Fibroblast of skin of scalp (primary cell): Measurements from ENCODE around the gene UBE3D.
"Not testable (repeated sequence)": the region's sequence is repeated elsewhere in the genome, so short reads cannot be mapped to it uniquely, and the experiment has no call there.

Source experiments
- DNase-seq: peaks from one replicate; pipeline ENCODE4 v3.0.0-alpha.2; 2013

The UBE3D gene

DNA sequence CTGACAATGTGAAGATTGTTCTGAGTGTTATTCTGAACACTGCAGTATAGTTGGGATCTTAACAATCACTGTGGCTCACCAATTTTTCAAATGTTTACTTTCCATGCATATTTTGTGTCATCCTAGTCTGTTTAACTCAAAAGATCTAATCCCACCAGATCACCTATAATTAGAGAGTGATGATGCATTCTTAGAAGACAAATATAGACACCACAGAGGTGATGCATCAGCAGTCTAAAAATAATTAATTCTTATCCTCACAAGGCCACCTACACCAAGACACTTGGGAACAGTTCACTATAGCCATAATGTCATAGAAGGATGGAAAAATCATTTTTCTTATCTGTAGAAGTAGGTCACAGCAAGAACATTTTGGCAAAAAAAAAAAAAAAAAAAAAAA lies 154.8 kb downstream of the UBE3D start:
- DNase-seq, result no peak

DNA sequence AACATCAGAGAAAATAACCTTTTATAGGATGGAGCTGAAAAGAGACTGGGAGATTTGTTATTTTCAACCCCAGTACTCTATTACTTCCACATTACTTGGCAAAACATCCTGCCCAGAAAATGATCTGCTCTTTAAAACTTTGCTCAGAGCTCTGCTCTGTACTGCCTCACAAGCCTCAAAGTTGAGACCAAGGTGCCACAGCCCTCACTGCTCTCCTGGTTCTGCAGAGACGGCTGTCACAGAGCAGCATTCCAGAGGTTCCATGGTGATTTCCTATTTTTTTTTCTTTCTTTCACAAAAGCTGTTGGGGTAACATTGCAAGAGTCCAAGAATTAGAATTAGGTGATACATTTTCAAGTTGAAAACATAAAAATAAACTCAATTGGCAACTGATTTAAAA lies 155.2 kb downstream of the UBE3D start:
- no peak for DNase-seq

DNA sequence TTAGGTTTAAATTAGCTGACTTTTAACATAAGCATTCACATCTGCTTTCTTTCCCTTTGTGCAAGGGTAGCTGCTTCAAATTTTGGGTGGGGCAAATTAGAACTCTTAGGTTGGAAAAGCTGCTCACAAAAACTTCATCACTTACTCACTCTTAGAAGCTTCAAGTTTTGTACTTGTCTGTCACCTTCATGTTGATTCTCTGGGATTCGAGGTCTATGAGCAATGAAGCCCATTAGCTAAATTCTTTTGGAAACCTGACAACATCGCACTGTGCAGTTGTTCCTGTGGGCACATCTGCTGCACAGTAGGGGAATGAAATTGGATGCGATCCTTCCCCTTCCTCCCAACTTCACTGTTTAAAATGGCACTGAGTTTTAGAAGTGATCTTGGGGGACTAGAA lies 156.1 kb downstream of the UBE3D start:
- DNase-seq, result peak; percentile 27

DNA sequence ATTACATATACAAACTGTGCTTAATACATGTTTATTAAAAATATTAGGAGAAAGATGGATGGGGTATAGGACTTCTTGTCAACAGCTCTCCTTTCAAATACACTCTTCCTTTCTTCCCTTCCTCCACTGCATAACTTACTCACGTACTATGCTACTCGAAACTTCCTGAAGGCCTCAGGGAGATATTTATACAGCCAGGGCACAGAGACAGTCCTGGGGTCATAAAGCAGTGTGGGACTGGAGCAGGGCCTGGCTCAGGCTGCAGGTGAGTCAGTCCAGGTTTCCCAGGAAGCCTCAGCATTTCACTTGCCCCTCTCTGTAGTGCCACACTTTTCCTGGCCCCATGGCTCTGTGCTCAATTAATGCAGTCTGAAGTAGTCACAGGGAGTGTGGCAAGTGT lies 157.0 kb downstream of the UBE3D start:
- DNase-seq, result no peak

DNA sequence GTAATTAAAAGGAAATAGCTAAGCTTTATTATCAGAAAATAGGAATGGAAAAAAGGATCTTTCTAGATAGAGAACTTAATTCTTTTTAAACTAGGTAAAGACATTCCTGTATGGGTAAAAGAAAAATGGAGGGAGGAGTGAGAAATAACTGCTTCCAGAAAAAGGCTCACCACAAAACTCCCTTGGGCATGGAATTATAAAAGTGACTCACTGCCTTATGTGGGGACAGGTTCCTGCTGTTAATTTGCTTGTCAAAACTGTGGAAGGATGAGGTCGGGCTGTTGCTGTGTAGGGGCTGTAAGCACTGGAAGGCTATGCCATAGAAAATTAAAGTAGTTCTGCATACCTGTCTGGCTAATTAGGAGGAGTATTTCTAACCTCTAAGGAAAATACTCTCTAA lies 158.7 kb downstream of the UBE3D start:
- peak; percentile 83 for DNase-seq

DNA sequence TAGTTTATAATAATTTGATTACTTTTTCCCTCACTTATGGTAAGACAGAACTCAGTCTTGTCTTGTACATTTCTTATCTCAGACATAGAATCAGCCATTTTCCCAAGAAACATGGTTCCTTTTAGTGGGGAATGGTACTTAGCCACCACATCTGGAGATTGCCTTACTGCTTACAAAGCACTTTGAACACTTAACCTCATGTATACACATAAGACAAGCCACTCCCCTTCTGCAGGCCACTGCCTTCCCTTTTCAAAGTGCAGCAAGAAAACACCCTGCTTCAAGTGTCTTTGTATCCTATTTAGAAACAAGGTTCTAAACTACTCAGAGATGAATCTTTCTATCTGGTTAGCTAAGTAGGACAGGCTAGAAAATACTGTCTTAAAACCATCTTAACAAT lies 159.2 kb downstream of the UBE3D start:
- no peak for DNase-seq

DNA sequence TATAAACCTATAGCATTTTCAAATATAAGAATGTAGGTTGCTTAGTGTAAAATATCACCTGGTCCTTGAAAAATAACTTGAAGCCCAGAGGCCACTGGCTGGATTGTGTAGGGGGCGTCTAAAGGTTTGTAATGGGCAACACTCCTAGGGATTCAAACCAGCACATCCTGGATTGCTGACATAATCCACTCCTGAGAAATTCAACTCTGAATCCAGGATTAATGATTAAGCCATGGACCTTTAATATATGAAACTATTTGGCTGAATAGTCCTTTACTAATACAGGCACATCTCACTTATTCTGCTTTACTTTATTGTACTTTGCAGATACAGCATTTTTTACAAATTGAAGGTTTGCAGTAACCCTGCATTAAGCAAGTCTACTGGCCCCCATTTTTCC lies 160.8 kb downstream of the UBE3D start:
- DNase-seq, result no peak

DNA sequence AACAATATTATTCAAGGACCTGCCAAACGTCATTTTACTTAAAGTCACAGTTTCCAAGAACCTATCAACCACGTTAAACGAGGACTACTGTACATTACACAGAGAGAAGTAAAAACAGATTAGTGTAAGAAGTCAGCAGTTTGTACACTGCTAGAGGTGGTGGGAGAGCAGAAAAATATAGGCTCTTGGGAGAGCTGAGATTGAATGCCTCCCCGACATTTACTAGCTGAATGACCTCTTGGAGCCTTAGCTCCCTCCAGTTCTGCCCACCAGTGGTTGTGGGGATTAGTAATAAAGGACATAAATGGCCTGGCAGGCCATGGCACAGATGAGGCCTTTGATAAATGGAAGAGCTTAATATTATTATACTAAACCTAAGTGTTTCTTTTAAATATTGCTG lies 161.4 kb downstream of the UBE3D start:
- DNase-seq, result no peak

DNA sequence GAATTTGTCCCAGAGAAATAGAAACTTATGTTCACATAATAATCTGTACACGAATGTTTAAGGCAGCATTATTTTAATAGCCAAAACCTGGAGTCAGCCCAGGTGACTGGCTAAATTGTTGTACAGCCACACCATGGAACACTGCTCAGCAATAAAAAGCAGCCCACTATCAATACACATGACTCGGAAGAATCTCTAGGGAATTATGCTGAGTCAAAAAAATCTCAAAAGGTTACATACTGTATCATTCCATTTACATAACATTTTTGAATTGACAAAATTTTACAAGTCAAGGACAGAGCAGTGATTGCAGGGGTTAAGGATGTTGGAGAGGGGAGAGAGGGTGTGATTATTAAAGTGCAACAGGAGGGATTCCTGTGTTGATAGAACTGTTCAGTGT lies 163.4 kb downstream of the UBE3D start:
- no peak for DNase-seq

DNA sequence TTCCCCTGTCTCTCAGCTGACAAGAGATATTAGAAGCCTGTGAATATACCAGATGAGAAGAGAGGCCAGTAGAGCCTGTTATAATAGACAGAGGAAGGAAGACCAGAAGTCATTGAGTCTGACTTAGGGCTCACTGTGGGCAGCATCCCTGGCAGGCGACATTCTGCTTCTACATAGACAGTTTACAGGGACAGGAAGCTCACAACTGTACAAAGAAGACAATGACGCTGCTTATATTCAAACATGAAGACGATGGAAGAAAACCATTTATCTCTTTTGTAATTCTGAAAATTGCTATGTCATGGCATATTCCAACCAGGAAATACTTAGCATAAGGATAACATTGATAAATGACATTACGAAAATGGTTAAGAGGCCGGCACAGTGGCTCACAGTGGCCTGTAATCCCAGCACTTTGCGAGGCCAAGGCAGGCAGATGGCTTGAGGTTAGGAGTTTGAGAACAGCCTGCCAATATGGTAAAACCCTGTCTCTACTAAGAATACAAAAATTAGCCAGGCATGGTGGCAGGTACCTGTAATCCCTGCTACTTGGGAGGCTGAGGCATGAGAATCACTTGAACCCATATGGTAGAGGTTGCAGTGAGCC lies 170.9 kb downstream of the UBE3D start:
- no peak for DNase-seq

DNA sequence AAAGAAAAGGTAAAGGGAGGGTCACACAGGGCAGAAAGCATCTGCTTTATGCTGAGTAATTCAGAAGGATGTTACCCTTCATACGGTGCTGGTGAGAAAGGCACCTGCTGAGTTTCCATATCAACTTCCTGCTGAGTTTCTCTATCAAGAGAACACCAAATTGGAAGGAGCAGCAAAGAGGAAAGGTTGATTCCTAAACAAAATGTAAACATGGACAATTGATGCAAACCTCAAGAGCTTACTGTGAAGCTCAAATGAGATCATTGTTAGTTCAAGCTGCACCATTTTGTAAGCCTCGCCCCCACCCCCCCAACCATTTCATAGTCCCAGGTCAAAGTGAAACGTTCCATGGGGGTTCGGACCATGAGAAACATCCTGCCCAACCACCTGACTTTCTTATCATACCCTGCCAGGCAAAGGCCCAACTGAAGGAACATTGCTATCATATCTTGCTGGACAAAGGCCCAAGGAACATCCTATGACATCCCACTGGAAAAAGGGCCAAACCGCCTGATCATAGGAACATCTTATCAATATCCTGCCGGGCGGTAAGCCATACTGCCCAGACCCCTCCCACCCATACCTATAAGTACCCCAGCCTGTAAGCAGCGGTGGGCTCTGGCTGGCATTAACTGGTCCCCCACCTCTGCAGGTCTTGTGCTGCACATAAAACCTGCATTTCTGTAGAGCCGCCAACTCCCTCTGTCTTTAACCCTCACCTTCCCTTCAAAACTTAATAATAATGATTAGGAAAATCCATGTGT lies 171.6 kb downstream of the UBE3D start:
- no peak for DNase-seq

DNA sequence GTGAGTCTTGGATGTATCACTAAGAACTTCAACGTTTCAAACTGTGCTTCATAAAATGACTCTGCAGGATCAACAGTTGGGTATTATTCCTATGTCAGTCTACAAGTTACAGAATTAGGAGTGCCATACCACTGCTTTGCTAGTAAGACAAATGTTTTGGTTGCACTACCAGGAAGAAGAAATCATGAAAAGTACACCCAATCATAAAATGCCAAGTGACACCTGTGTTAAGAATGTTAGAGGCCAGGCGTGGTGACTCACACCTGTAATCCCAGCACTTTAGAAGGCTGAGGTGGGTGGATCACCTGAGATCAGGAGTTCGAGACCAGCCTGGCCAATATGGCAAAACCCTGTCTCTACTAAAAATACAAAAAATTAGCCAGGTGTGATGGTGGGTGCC lies 174.1 kb downstream of the UBE3D start:
- not testable (repeated sequence) for DNase-seq

DNA sequence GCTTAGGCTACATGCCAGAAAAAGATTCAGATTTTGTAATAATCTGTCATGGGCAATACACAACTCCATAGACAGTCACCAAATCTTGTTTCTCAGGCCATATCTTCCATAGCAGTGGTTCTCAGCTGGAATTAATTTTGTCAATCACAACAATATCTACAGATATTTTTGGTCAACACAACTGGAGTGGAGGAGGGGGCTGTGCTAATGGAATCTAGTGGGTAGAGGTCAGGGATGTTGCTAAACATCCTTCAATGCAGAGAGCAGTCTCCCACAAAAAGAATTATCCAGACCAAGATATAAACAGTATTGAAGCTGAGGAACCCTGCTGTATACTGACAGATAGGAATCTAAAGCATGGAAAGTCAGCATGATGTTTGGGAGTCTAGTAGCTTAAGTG lies 174.6 kb downstream of the UBE3D start:
- peak; percentile 85 for DNase-seq

DNA sequence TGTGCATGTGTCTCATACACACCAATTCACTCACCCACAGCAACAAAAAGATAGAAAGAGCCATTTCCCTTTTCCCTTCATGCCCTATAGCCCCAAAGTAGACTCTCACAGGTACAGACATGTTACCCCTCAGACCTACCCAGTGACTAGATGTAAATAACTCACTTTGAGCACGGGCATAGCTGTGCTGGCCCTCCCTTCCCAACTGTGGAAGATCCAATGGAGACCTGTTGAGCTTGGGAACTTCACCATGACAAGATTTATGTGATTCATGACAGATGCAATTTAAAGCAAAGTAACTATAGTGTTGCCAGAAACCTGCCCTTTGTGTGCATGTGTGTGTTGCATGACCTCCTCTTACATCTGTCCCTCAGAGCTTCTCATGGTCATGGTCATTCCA lies 175.4 kb downstream of the UBE3D start:
- no peak for DNase-seq

DNA sequence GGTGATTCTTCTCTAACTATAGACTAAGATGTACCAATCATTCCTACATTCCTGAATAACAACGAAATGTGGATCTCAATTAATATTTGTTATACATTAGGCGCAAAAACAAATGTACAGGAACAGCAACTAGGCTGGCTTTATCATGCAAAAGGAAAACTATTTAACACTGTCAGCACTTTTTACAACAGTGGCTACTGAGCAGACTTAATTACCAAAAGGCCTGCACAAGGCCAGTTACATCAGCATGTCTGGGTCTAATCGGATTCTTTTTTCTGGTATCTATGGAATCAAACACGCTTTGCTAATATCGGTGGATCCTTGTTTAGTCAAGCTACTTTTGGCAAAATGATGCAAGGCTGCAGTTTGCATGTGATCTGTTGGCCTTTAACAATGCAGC lies 176.5 kb downstream of the UBE3D start:
- peak; percentile 22 for DNase-seq

DNA sequence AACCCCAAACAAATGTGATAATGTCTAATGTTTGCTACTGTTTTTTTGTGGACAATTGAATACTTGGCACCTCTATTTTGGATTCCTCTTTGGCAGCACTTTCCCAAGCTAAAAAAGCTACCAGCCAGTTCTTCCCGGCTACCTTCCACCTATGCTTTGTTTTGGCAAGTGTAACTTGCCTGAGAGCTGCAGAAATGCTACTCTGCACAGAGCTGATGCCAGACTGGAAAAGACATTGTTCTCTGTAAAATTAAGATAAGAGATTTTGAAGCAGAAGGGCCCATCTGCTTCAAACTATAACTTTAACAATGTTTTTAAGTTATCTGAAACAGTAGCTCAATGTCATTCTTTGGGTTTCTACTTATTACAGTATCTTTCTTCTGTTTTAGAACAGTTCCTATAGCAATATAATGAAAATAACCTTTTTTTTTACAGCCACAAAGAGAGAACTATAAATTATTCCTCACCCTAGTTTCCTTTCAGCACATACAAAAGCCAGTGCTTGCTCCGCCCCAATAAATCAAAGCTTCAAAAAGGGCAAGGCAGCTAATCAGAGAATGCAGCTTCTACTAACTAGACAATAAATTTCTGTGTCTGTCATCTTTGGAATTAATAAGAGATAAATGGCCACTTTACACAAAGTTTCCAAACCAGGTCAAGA lies 183.1 kb downstream of the UBE3D start:
- no peak for DNase-seq

DNA sequence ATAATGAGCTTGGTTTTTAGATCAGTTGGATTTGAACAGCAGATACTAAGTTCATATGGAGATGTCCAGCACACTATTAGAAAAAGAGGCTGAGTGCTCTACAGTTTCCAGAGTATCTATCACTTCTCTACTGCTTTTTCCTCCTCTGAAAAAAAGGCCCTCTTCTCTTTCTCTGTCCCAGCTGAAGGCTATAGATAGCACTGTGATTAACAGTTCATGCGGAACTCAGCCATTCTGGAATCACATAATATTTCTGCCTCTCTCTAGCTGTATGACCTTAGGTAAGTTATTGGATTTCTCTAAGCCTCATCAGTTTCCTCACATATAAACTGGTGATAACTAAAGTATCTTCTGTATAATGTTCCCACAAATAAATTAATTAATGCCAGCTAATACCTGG lies 184.1 kb downstream of the UBE3D start:
- DNase-seq, result no peak

DNA sequence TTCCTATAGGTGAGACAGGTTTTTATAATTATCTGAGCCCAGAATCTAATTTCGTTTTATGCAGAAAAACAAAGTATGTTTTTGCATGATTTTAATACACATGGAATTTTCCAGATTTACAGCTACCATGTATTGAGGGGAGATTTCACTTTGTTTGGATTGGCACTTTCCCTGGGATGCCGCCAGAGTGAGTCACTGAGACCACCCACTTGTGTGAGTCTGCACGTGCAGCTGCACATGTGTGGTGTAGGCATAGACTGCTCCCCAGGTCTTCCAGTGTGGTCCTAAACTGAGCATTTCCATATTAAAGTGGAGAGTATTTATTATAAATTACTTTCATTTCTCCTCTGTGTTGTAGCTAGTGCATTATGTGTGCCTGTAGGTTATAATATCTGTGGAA lies 186.8 kb downstream of the UBE3D start:
- DNase-seq, result peak; percentile 89

DNA sequence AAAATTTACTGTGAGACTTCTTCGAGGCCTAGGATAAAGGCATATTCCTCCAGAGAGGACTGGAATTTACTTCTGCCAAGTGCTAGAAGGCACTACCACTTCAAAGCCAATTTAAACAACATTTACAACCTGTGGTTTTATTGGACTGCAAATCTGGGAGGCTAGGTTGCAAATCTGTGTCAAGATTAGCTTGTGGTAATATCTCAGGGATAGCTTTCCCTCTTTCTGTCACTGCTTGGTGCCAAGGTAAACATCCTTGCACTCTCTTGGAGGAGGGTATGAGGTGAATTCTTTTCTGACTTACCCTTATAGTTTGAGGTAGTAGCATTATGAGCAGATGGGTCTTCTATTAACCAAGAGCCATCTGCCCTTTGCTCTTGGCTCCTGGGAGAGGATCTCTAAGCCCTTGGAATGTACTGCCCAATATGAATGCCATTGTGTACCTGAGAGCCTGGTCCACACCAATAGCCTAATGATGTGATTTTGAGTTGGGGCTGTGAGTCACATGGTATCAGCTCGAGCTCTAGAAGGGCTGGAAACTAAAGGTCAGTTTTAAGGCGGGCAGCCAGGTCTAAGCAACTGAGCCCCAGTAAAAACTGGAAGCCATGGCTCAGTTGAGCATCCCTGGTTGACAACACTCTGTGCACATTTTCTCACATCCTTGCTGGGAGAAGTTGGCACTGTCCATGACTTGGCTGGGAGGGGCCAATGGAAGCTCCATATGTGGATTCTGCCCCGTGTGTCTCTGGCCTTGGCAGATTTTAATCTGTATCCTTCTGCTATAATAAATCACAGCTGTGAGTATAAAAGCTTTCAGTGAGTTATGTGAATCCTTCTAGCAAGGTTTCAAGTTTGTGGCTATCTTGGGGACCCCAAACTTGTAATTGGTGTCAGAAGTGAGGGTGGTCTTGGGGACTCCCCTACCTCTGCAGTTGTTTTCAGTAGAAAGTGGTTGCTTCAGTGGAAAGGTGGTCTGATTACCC lies 188.1 kb downstream of the UBE3D start:
- peak; percentile 28 for DNase-seq

DNA sequence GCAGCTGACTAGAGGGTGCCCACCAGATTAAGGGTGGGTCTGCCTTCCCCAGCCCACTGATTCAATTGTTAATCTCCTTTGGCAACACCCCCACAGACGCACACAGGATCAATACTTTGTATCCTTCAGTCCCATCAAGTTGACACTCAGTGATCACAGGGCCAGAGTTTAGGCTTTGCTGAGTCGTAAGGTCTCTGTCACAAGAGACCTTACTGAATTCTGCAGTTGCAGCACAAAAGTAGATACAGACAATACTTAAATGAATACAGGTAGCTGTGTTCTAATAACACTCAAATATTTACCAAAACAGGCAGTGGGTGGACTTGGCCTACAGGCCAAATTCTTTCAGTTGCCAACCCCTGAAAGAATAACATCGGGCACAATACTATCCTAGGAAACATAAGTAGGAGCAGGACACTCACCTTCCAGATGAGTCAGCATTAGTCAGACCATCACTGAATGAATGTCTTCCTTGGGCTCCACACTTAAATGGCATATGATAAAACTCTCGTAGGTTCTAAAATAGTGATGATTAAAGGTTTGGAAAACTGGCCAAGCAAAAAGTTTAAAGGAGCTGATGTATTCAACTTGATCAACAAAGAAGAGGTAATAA lies 190.0 kb downstream of the UBE3D start:
- peak; percentile 38 for DNase-seq

DNA sequence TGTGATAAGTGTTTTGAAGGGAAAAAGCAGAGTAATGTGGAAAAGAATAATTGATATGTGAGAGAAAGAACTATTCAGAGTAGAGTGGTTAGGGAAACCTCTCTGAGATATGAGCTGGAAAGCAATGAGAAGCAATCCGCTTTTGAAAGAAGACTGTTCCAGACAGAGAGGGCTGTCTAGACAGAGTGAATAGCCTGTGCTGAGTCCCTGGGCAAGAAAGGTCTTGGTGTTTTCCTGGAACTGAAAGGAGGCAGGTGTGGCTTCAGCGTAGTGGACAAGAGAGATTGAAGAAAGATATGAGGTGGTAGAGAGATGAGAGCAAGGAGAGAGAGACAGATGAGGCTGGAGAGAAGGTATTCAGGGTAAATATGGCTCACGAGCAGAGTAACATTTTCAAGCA lies 190.8 kb downstream of the UBE3D start:
- DNase-seq, result no peak

DNA sequence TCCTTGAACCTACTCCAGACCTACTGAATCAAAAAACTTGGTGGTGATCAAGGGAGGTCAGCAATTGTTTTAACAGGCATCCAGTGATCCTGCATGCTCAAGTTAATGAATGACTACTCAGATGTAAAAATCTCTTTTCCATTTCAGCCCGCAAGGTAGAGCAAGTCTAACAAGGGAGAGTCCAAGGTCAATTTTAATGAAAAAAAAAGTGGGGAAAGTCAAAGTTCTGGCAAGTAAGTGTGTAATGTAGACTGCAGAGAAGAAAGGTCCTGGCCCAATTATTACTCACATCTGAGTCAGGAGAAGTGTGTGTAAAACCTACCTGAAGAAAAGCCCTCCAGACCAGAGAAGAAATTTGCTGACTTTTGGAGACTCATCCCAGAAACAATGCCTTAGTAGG lies 193.5 kb downstream of the UBE3D start:
- DNase-seq, result no peak
